WTC11 (cell line): ENCODE measurements around the gene SKP2. TPM values are rescaled to one million over a fixed set of nuclear protein-coding genes. Genes with fewer than 3 reads are reported as not detected.
"Not testable (repeated sequence)": the region's sequence is repeated elsewhere in the genome, so short reads cannot be mapped to it uniquely, and the experiment has no call there.

ENCODE experiments used
- ATAC-seq: fragments of 200-7000 bp; cut with Tn5 transposase; 2 replicates; pipeline ENCODE4 v1.10.0; 2021; ENCODE audit warnings: mild to moderate bottlenecking, moderate library complexity
- CTCF ChIA-PET: fragments of 300-600 bp; sonication (Branson Sonifier 250); formaldehyde crosslinking; loops from one replicate; lab custom pipeline; 2021; ENCODE audit warnings: antibody characterized with exemption; lab: Charles Lee
- POLR2A ChIA-PET: fragments of 350-600 bp; sonication (Branson Sonifier 250); formaldehyde crosslinking; loops from one replicate; lab custom pipeline; 2021; ENCODE audit warnings: antibody characterized with exemption; lab: Charles Lee
- DNase-seq: peaks from one replicate; pipeline ENCODE4 v3.0.0; 2021; ENCODE audit warnings: low spot score
- H3K27ac Mint-ChIP-seq: 2 replicates; pipeline ENCODE4 v1.8.0; 2021; ENCODE audit warnings: mixed read lengths
- H3K27me3 Mint-ChIP-seq: 2 replicates; pipeline ENCODE4 v1.8.0; 2021; ENCODE audit warnings: low read depth, mild to moderate bottlenecking, moderate library complexity, mixed read lengths
- H3K36me3 Mint-ChIP-seq: 2 replicates; pipeline ENCODE4 v1.8.0; 2021; ENCODE audit warnings: mixed read lengths
- H3K4me1 Mint-ChIP-seq: 2 replicates; pipeline ENCODE4 v1.8.0; 2022; ENCODE audit warnings: mixed read lengths
- H3K4me3 Mint-ChIP-seq: 2 replicates; pipeline ENCODE4 v1.8.0; 2021; ENCODE audit warnings: mild to moderate bottlenecking, moderate library complexity, mixed read lengths
- H3K9me3 Mint-ChIP-seq: 2 replicates; pipeline ENCODE4 v1.8.0; 2021; ENCODE audit warnings: mixed read lengths
- ATF1 ChIP-seq: sonication (generic); formaldehyde crosslinking; IDR thresholded peaks from 2 replicates; pipeline ENCODE4 v1.8.1; 2023; ENCODE audit warnings: mild to moderate bottlenecking, moderate library complexity, missing genetic modification reagents
- CREM ChIP-seq: sonication (generic); formaldehyde crosslinking; IDR thresholded peaks from 2 replicates; pipeline ENCODE4 v1.8.1; 2022; ENCODE audit warnings: mild to moderate bottlenecking, missing genetic modification reagents, moderate library complexity
- FOXK1 ChIP-seq: sonication (generic); formaldehyde crosslinking; IDR thresholded peaks from 2 replicates; pipeline ENCODE4 v1.8.0; 2022; ENCODE audit warnings: mild to moderate bottlenecking, moderate library complexity, missing genetic modification reagents
- IRF1 ChIP-seq: sonication (generic); formaldehyde crosslinking; IDR thresholded peaks from 2 replicates; pipeline ENCODE4 v1.8.0; 2023; ENCODE audit warnings: missing genetic modification reagents
- JAZF1 ChIP-seq: fragments of 250-450 bp; sonication (Bioruptor Pico); IDR thresholded peaks from 2 replicates; pipeline ENCODE4 v1.9.0; 2021; ENCODE audit warnings: moderate library complexity, mild to moderate bottlenecking, inconsistent platforms
- KAT7 ChIP-seq: sonication (generic); formaldehyde crosslinking; IDR thresholded peaks from 2 replicates; pipeline ENCODE4 v1.8.1; 2023; ENCODE audit warnings: missing genetic modification reagents, mild to moderate bottlenecking, borderline replicate concordance
- MAX ChIP-seq: sonication (generic); formaldehyde crosslinking; IDR thresholded peaks from 2 replicates; pipeline ENCODE4 v1.8.0; 2022; ENCODE audit warnings: mild to moderate bottlenecking, missing genetic modification reagents
- MYBL2 ChIP-seq: sonication (generic); formaldehyde crosslinking; IDR thresholded peaks from 2 replicates; pipeline ENCODE4 v1.8.1; 2023; ENCODE audit warnings: mild to moderate bottlenecking, moderate library complexity, missing genetic modification reagents
- NR3C1 ChIP-seq: sonication (generic); formaldehyde crosslinking; conservative IDR thresholded peaks from 2 replicates; pipeline ENCODE4 v1.8.1; 2023; ENCODE audit warnings: low read depth, mild to moderate bottlenecking, missing genetic modification reagents
- RELA ChIP-seq: sonication (generic); formaldehyde crosslinking; IDR thresholded peaks from 2 replicates; pipeline ENCODE4 v1.8.1; 2022; ENCODE audit warnings: missing genetic modification reagents, mild to moderate bottlenecking, borderline replicate concordance
- SOX15 ChIP-seq: fragments of 250-450 bp; sonication (Bioruptor Pico); IDR thresholded peaks from 2 replicates; pipeline ENCODE4 v1.9.0; 2021; ENCODE audit warnings: mild to moderate bottlenecking
- ZNF219 ChIP-seq: sonication (generic); formaldehyde crosslinking; IDR thresholded peaks from 2 replicates; pipeline ENCODE4 v1.8.0; 2023; ENCODE audit warnings: missing genetic modification reagents, mild to moderate bottlenecking, borderline replicate concordance
- ZNF671 ChIP-seq: fragments of 250-450 bp; sonication (Bioruptor Pico); IDR thresholded peaks from 2 replicates; pipeline ENCODE4 v1.8.0; 2021; ENCODE audit warnings: mild to moderate bottlenecking
- total RNA-seq: library from RNA; stranded (reverse); gene quantifications from 3 replicates; pipeline ENCODE4 v1.2.3, GENCODE V29; 2021
- TF ChIP-seq, protein P1 (sequence below): fragments of 250-450 bp; sonication (Bioruptor Pico); IDR thresholded peaks from 2 replicates; pipeline ENCODE4 v1.9.0; 2021; ENCODE audit warnings: moderate library complexity, mild to moderate bottlenecking, inconsistent platforms, borderline replicate concordance
- TF ChIP-seq, protein P2 (sequence below): sonication (generic); formaldehyde crosslinking; IDR thresholded peaks from 2 replicates; pipeline ENCODE4 v1.8.1; 2022; ENCODE audit warnings: low read depth, mild to moderate bottlenecking, moderate library complexity, missing genetic modification reagents, borderline replicate concordance
- TF ChIP-seq, protein P3 (sequence below): sonication (generic); formaldehyde crosslinking; IDR thresholded peaks from 2 replicates; pipeline ENCODE4 v1.8.0; 2023; ENCODE audit warnings: mild to moderate bottlenecking, missing genetic modification reagents
- TF ChIP-seq, protein P4 (sequence below): fragments of 250-450 bp; sonication (Bioruptor Pico); IDR thresholded peaks from 2 replicates; pipeline ENCODE4 v2.1.2; 2022; ENCODE audit warnings: mild to moderate bottlenecking, moderate library complexity
- TF ChIP-seq, protein P5 (sequence below): sonication (generic); formaldehyde crosslinking; conservative IDR thresholded peaks from 2 replicates; pipeline ENCODE4 v1.8.1; 2022; ENCODE audit warnings: mild to moderate bottlenecking, missing genetic modification reagents

Gene SKP2
- total RNA-seq, 1 experiment from 2014 or later: 68.0 TPM

DNA sequence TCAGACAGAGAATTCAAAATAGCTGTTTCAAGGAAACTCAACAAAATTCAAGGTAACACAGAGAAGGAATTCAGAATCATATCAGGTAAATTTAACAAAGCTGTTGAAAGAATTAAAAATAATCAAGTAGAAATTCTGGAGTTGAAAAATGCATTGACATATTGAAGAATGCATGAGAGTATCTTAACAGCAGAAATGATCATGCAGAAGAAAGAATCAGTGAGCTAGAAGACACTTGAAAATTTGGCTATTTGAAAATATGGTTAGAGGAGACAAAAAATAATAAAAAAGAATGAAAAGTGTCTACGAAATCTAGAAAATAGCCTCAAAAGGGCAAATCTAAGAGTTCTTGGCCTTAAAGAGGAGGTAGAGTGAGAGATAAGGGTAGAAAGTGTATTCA lies 23.1 kb upstream of the SKP2 start (continued):
- TF ChIP-seq RELA (CRISPR knock-in tag) (no peak), SOX15 (CRISPR knock-in tag) (no peak)

DNA sequence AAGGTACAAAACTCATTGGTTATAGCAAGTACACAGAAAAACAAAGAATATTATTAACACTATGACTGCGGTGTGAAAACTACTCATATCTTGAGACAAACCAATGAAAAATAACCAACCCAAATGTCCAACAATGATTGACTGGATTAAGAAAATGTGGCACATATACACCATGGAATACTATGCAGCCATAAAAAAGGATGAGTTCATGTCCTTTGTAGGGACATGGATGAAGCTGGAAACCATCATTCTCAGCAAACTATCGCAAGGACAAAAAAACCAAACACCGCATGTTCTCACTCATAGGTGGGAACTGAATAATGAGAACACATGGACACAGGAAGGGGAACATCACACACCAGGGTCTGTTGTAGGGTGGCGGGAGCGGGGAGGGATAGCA lies 22.2 kb upstream of the SKP2 start:
- ATAC-seq, POLR2A ChIA-PET, H3K27ac Mint-ChIP-seq, H3K4me3 Mint-ChIP-seq, H3K4me1 Mint-ChIP-seq, H3K27me3 Mint-ChIP-seq, DNase-seq: not testable (repeated sequence)
- peaks cover 11% of the 10 kb centered on the region; the same call in 1 of the 2 replicates for H3K36me3 Mint-ChIP-seq
- H3K9me3 Mint-ChIP-seq: peaks cover 15% of the 10 kb centered on the region
- CTCF ChIA-PET: interaction anchor here (1.1 kb wide), 1 partner anchor 51 kb away, joined by 3 read pairs; no protein-coding TSS in a partner anchor

DNA sequence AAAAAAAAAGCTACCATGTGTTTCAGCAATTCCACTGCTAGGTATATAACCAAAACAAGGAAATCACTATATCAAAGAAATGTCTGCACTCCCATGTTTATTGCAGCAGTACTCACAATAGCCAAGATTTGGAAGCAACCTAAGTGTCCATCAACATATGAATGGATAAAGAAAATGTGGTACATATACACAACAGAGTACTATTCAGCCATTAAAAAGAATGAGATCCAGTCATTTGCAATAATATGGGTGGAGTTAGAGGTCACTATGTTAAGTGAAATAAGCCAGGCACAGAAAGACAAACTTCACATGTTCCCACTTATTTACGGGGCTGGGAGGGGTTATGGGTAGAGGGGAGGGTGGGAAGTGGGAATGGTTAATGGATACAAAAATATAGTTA lies 18.9 kb upstream of the SKP2 start:
- H3K4me3 Mint-ChIP-seq, ATAC-seq, CTCF ChIA-PET: not testable (repeated sequence)

DNA sequence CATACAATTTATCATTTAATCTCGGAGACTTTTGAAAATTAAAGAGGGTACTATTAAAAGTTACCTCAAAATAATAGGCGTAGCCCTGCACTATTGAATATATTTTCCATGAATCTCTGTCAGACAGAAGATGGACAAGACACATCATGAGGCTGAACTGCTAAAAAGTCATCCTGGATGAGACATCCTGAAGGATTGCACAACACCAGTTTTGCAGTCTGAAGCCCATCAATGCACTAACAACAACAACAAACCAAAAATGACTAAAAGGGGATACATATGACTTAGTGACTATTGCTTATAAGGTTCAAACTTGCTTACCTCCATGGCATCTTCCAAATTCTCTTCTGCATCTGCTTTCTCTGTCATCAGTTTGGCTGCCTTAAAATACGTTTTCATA lies 15.9 kb upstream of the SKP2 start:
- H3K4me3 Mint-ChIP-seq: no peak overlapping the region
- H3K36me3 Mint-ChIP-seq: peaks cover 5% of the 10 kb centered on the region; the same call in 1 of the 2 replicates
- H3K9me3 Mint-ChIP-seq: peaks cover 5% of the 10 kb centered on the region
- no peak overlapping the region for H3K27ac Mint-ChIP-seq
- DNase-seq (no peak), ATAC-seq (no peak)
- no peak for TF ChIP-seq IRF1 (CRISPR knock-in tag)
- TF ChIP-seq MYBL2: no peak
- no peak for TF ChIP-seq MAX (CRISPR knock-in tag)
- TF ChIP-seq, protein P1, sequence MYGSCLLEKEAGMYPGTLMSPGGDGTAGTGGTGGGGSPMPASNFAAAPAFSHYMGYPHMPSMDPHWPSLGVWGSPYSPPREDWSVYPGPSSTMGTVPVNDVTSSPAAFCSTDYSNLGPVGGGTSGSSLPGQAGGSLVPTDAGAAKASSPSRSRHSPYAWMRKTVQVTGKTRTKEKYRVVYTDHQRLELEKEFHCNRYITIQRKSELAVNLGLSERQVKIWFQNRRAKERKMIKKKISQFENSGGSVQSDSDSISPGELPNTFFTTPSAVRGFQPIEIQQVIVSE (CRISPR knock-in tag): no peak
- TF ChIP-seq ATF1 (CRISPR knock-in tag): no peak
- TF ChIP-seq ZNF219: no peak
- TF ChIP-seq, protein P2, sequence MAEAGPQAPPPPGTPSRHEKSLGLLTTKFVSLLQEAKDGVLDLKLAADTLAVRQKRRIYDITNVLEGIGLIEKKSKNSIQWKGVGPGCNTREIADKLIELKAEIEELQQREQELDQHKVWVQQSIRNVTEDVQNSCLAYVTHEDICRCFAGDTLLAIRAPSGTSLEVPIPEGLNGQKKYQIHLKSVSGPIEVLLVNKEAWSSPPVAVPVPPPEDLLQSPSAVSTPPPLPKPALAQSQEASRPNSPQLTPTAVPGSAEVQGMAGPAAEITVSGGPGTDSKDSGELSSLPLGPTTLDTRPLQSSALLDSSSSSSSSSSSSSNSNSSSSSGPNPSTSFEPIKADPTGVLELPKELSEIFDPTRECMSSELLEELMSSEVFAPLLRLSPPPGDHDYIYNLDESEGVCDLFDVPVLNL (CRISPR knock-in tag): no peak
- TF ChIP-seq FOXK1 (CRISPR knock-in tag): no peak
- TF ChIP-seq JAZF1: no peak
- TF ChIP-seq ZNF671 (CRISPR knock-in tag): no peak
- TF ChIP-seq NR3C1 (CRISPR knock-in tag): no peak
- TF ChIP-seq, protein P3, sequence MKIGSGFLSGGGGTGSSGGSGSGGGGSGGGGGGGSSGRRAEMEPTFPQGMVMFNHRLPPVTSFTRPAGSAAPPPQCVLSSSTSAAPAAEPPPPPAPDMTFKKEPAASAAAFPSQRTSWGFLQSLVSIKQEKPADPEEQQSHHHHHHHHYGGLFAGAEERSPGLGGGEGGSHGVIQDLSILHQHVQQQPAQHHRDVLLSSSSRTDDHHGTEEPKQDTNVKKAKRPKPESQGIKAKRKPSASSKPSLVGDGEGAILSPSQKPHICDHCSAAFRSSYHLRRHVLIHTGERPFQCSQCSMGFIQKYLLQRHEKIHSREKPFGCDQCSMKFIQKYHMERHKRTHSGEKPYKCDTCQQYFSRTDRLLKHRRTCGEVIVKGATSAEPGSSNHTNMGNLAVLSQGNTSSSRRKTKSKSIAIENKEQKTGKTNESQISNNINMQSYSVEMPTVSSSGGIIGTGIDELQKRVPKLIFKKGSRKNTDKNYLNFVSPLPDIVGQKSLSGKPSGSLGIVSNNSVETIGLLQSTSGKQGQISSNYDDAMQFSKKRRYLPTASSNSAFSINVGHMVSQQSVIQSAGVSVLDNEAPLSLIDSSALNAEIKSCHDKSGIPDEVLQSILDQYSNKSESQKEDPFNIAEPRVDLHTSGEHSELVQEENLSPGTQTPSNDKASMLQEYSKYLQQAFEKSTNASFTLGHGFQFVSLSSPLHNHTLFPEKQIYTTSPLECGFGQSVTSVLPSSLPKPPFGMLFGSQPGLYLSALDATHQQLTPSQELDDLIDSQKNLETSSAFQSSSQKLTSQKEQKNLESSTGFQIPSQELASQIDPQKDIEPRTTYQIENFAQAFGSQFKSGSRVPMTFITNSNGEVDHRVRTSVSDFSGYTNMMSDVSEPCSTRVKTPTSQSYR (CRISPR knock-in tag): no peak
- TF ChIP-seq CREM (CRISPR knock-in tag): no peak
- TF ChIP-seq, protein P4, sequence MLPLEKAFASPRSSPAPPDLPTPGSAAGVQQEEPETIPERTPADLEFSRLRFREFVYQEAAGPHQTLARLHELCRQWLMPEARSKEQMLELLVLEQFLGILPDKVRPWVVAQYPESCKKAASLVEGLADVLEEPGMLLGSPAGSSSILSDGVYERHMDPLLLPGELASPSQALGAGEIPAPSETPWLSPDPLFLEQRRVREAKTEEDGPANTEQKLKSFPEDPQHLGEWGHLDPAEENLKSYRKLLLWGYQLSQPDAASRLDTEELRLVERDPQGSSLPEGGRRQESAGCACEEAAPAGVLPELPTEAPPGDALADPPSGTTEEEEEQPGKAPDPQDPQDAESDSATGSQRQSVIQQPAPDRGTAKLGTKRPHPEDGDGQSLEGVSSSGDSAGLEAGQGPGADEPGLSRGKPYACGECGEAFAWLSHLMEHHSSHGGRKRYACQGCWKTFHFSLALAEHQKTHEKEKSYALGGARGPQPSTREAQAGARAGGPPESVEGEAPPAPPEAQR (CRISPR knock-in tag): no peak
- no peak for TF ChIP-seq KAT7 (CRISPR knock-in tag)
- TF ChIP-seq, protein P5, sequence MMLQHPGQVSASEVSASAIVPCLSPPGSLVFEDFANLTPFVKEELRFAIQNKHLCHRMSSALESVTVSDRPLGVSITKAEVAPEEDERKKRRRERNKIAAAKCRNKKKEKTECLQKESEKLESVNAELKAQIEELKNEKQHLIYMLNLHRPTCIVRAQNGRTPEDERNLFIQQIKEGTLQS (CRISPR knock-in tag): no peak
- 0 out of 2 replicates have a peak, but pooled peaks cover 4% of the 10 kb centered on the region for H3K4me1 Mint-ChIP-seq
- ChIA-PET POLR2A (no interaction called here), CTCF (no interaction called here)
- no peaks in the 10 kb centered on the region; the same call in 1 of the 2 replicates for H3K27me3 Mint-ChIP-seq

More for the DNA sequence above, 18.9 kb upstream of the SKP2 start:
- not testable (repeated sequence) for H3K4me1 Mint-ChIP-seq, H3K27ac Mint-ChIP-seq, DNase-seq, H3K27me3 Mint-ChIP-seq
- peaks cover 11% of the 10 kb centered on the region; the same call in 1 of the 2 replicates for H3K36me3 Mint-ChIP-seq
- H3K9me3 Mint-ChIP-seq: peaks cover 15% of the 10 kb centered on the region
- POLR2A ChIA-PET: interaction anchor here (0.5 kb wide), 1 partner anchor 482 kb away, joined by 3 read pairs; no protein-coding TSS in a partner anchor
